HepG2 (cell line): ENCODE measurements around the gene COX6A2. TPM values are rescaled to one million over a fixed set of nuclear protein-coding genes. Genes with fewer than 3 reads are reported as not detected.

Experiments
- AGO2 ChIP-seq: fragments of 200-400 bp; formaldehyde crosslinking; optimal IDR thresholded peaks from 2 replicates; pipeline ENCODE3; 2017; ENCODE audit warnings: mild to moderate bottlenecking, low read depth, low read length, moderate library complexity
- ELF3 ChIP-seq: IDR thresholded peaks from 2 replicates; pipeline ENCODE4 v1.6.1; 2016; ENCODE audit warnings: missing genetic modification reagents, missing compliant biosample characterization
- GMEB2 ChIP-seq: IDR thresholded peaks from 2 replicates; pipeline ENCODE4 v1.6.1; 2016; ENCODE audit warnings: missing biosample characterization, missing genetic modification reagents, low read depth
- HDAC2 ChIP-seq: sonication (generic); formaldehyde crosslinking; IDR thresholded peaks from 2 replicates; pipeline ENCODE4 v1.4.0; 2020; ENCODE audit warnings: missing genetic modification reagents
- NCOA1 ChIP-seq: sonication (generic); formaldehyde crosslinking; IDR thresholded peaks from 2 replicates; pipeline ENCODE4 v1.9.0; 2021; ENCODE audit warnings: missing genetic modification reagents
- POLR2G ChIP-seq: fragments of 200-400 bp; formaldehyde crosslinking; IDR thresholded peaks from 2 replicates; pipeline ENCODE4 v1.6.1; 2018; ENCODE audit warnings: mild to moderate bottlenecking, low read depth, low read length, moderate library complexity
- PRDM15 ChIP-seq: sonication (generic); formaldehyde crosslinking; IDR thresholded peaks from 2 replicates; pipeline ENCODE4 v1.4.0; 2020; ENCODE audit warnings: missing genetic modification reagents
- SMC3 ChIP-seq: IDR thresholded peaks from 2 replicates; pipeline ENCODE4 v1.6.1; 2011; ENCODE audit warnings: low read length, improper control_type of control experiment
- SNRNP70 ChIP-seq: fragments of 200-400 bp; formaldehyde crosslinking; IDR thresholded peaks from 2 replicates; pipeline ENCODE4 v1.6.1; 2017; ENCODE audit warnings: mild to moderate bottlenecking, low read depth, low read length, moderate library complexity
- THAP11 ChIP-seq: IDR thresholded peaks from 2 replicates; pipeline ENCODE4 v1.6.1; 2016; ENCODE audit warnings: missing biosample characterization, missing genetic modification reagents
- TRIM24 ChIP-seq: sonication (generic); formaldehyde crosslinking; IDR thresholded peaks from 2 replicates; pipeline ENCODE4 v1.8.0; 2022; ENCODE audit warnings: mild to moderate bottlenecking, missing genetic modification reagents
- ZHX1 ChIP-seq: sonication (generic); formaldehyde crosslinking; IDR thresholded peaks from 2 replicates; pipeline ENCODE4 v1.8.1; 2022; ENCODE audit warnings: low read depth, mild to moderate bottlenecking, missing genetic modification reagents
- ZNF280B ChIP-seq: sonication (generic); formaldehyde crosslinking; IDR thresholded peaks from 2 replicates; pipeline ENCODE4 v1.5.0; 2020; ENCODE audit warnings: missing genetic modification reagents, mild to moderate bottlenecking, borderline replicate concordance
- ZNF280D ChIP-seq: sonication (generic); formaldehyde crosslinking; IDR thresholded peaks from 2 replicates; pipeline ENCODE4 v1.5.1; 2020; ENCODE audit warnings: mild to moderate bottlenecking, missing genetic modification reagents
- ZNF572 ChIP-seq: sonication (generic); formaldehyde crosslinking; IDR thresholded peaks from 2 replicates; pipeline ENCODE4 v1.5.1; 2020; ENCODE audit warnings: mild to moderate bottlenecking, missing genetic modification reagents
- polyA plus RNA-seq, 8 experiments: library from polyadenylated mRNA; depleted of rRNA in 3 of 8; stranded (reverse) in 7 of 8; unstranded in 1 of 8; fragments of >200 nt; fragmentation: Illumina TruSeq in 4 of 8; extraction: Trizol in 4 of 8; gene quantifications; 2 replicates each; pipeline versions ENCODE4 v1.2.1 to v1.2.3, GENCODE V29; 2011 to 2016; ENCODE audit warnings: low read depth in 4 of 8, missing spikeins in 1 of 8, mixed read lengths in 1 of 8; ENCODE audit not compliant: insufficient read depth in 1 of 8
- total RNA-seq, 5 experiments: library from RNA; depleted of rRNA; stranded (reverse); fragments of >200 nt; fragmentation: Illumina TruSeq; extraction: Trizol; gene quantifications; 2 replicates each; pipeline ENCODE4 v1.2.3, GENCODE V29; 2016; ENCODE audit warnings: low read depth in 1 of 5

The COX6A2 gene
- total and polyA plus RNA-seq, 2 of the 13 experiments (the other 11 are each of a cell fraction or from before 2014, with no cell fraction given) = not detected

GRCh38 chr16:31453255-31454204, 25.4 kb upstream of the COX6A2 start (continued):
- TF ChIP-seq ZNF280B (CRISPR knock-in tag) = no peak
- TF ChIP-seq POLR2G = peak; percentile 60
- no peak for TF ChIP-seq PRDM15 (CRISPR knock-in tag)
- TF ChIP-seq ZHX1 (CRISPR knock-in tag) = no peak
- no peak for TF ChIP-seq GMEB2 (CRISPR knock-in tag)
- no peak for TF ChIP-seq AGO2
- TF ChIP-seq ZNF572 (CRISPR knock-in tag) = peak; percentile 84; the same call in 1 of the 2 replicates
- TF ChIP-seq TRIM24 = 0 out of 2 replicates have a peak, but pooled peaks have one; percentile 25
- TF ChIP-seq HDAC2 (CRISPR knock-in tag) = peak; percentile 70; the same call in 1 of the 2 replicates
- TF ChIP-seq NCOA1 (CRISPR knock-in tag) = peak; percentile 19; the same call in 1 of the 2 replicates
- TF ChIP-seq SMC3 = no peak
- TF ChIP-seq ZNF280D = peak; percentile 61; the same call in 1 of the 2 replicates
- TF ChIP-seq THAP11 (CRISPR knock-in tag) = peak; percentile 71
- no peak for TF ChIP-seq ELF3 (CRISPR knock-in tag)
- TF ChIP-seq SNRNP70 = no peak
